ENCODE results near the gene PUSL1. TPM values are rescaled to one million over a fixed set of nuclear protein-coding genes. Genes with fewer than 3 reads are reported as not detected.

PUSL1 gene
- total and polyA plus RNA-seq, 11 donors, result 6.8 to 17.7 (median 10.3) TPM

DNA sequence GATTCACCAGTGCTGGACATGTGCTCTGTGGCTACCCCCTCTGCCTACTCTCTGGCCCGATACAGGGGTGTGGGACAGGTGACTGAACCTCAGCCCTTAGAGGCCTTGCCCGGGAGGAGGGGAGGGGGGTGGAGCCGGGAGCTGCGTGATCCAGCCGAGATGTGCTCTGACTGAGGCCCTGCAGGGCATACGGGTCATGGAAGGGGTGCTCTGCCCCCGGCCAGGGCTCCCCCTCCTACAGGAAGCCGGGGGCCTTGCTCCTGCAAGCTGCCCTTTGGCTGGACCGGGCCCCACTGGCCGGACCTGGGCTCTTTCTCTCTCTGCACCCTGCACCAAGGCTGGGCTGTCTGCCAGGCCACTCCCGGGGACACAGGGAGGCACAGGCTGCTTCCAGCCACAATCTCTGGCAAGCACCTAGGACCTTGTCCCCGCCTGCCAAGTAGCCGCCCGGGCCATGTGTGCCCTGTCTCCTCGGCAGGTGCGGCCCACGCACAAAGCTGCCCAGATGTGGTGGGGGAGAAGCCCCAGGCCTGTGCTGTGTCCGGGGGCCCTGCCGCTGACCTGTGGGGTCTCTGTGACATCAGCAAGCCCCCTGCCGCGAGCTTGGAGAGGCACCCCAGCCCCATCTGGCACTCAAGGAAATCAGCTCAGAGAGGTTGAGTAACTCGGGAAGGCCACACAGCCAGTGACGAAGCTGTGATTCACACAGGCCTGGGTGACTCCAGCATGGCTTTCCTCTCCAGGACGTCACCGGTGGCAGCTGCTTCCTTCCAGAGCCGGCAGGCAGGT lies 26.7 kb upstream of the PUSL1 start:
- Histone ChIP-seq H3K9me3 (no peaks in the 10 kb centered on the region), H3K27ac (peak overlapping the region in 3 of 12 donors; percentile 24 to 55 (median 37)), H3K36me3 (no peaks in the 10 kb centered on the region), H3K27me3 (peaks cover 0 to 20% (median 5%) of the 10 kb centered on the region in 9 donors), H3K4me1 (peaks cover 0 to 12% (median 0%) of the 10 kb centered on the region in 12 donors), H3K4me3 (no peak overlapping the region)
- ATAC-seq (peak; percentile 81 to 94 (median 90)), DNase-seq (peak; percentile 80 to 92 (median 87))
- intact Hi-C loops (cut with DNase I), result no loop called here
- WGBS, 4 donors, result 28 to 41% (median 37%) methylated on average over 10 to 26 of the region's 26 CpGs
- no peak for TF ChIP-seq POLR2A (IDR thresholded peaks at IDR 0.05)
- TF ChIP-seq, protein P1, sequence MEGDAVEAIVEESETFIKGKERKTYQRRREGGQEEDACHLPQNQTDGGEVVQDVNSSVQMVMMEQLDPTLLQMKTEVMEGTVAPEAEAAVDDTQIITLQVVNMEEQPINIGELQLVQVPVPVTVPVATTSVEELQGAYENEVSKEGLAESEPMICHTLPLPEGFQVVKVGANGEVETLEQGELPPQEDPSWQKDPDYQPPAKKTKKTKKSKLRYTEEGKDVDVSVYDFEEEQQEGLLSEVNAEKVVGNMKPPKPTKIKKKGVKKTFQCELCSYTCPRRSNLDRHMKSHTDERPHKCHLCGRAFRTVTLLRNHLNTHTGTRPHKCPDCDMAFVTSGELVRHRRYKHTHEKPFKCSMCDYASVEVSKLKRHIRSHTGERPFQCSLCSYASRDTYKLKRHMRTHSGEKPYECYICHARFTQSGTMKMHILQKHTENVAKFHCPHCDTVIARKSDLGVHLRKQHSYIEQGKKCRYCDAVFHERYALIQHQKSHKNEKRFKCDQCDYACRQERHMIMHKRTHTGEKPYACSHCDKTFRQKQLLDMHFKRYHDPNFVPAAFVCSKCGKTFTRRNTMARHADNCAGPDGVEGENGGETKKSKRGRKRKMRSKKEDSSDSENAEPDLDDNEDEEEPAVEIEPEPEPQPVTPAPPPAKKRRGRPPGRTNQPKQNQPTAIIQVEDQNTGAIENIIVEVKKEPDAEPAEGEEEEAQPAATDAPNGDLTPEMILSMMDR (IDR thresholded peaks at IDR 0.05), result no peak

DNA sequence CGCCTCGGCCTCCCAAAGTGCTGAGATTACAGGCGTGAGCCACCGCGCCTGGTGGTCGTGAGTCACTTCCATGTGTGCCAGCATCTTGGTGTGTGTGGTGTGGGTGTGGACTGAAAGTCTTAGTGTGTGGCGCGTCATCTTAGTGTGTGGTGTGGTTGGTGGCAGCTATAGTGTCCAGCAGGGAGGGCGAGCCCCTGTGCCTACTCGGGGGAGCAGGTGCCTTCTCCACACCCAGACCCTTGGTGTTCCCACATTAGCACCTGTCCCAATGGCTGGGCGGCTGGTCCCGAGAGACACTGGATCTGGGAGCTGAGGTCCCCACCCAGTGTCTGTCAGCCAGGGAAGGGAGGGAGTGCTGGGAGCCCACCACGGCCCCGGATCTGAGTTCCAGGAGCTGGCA lies 25.4 kb upstream of the PUSL1 start:
- Histone ChIP-seq H3K36me3 (no peaks in the 10 kb centered on the region), H3K4me1 (peaks cover 0 to 12% (median 0%) of the 10 kb centered on the region in 12 donors), H3K4me3 (no peak overlapping the region), H3K9me3 (no peaks in the 10 kb centered on the region), H3K27ac (no peak overlapping the region), H3K27me3 (peaks cover 0 to 23% (median 5%) of the 10 kb centered on the region in 9 donors)
- ATAC-seq, result no peak
- intact Hi-C loops (cut with DNase I), result no loop called here
- no peak for TF ChIP-seq POLR2A (IDR thresholded peaks at IDR 0.05)
- TF ChIP-seq, protein P1 (IDR thresholded peaks at IDR 0.05), result no peak
- DNase-seq, result peak in 1 of 5 donors; percentile 19
- WGBS, 4 donors, result 84 to 89% (median 88%) methylated on average over 14 of the region's 14 CpGs

DNA sequence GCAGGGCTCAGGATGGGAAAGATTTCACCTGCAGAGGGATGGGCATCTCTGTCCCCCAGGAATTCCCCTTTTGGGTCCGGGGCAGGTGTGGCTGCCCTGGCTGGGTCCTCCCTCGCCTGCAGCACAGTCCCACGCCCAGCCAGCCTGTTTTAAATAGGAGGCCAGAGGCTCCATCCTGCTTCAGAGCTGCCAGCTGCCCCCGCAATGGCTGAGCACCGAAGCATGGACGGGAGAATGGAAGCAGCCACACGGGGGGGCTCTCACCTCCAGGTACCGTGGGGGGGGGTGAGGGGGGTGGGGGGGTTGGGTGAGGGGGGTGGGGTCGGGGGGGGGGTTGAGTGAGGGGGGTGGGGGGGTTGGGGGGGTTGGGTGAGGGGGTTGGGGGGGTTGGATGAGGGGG lies 24.6 kb upstream of the PUSL1 start:
- H3K36me3 ChIP-seq, result no peaks in the 10 kb centered on the region
- peaks cover 0 to 12% (median 0%) of the 10 kb centered on the region in 12 donors for H3K4me1 ChIP-seq
- DNase-seq (peak in 2 of 5 donors; percentile 21 to 51), ATAC-seq (no peak)
- peaks cover 0 to 23% (median 5%) of the 10 kb centered on the region in 9 donors for H3K27me3 ChIP-seq
- intact Hi-C loops (cut with DNase I), result no loop called here
- no peak for TF ChIP-seq POLR2A (IDR thresholded peaks at IDR 0.05)
- 11 to 34% (median 14%) methylated on average over 1 to 8 of the region's 9 CpGs for WGBS, 4 donors
- no peaks in the 10 kb centered on the region for H3K9me3 ChIP-seq
- H3K27ac ChIP-seq, result no peak overlapping the region
- H3K4me3 ChIP-seq, result no peak overlapping the region

DNA sequence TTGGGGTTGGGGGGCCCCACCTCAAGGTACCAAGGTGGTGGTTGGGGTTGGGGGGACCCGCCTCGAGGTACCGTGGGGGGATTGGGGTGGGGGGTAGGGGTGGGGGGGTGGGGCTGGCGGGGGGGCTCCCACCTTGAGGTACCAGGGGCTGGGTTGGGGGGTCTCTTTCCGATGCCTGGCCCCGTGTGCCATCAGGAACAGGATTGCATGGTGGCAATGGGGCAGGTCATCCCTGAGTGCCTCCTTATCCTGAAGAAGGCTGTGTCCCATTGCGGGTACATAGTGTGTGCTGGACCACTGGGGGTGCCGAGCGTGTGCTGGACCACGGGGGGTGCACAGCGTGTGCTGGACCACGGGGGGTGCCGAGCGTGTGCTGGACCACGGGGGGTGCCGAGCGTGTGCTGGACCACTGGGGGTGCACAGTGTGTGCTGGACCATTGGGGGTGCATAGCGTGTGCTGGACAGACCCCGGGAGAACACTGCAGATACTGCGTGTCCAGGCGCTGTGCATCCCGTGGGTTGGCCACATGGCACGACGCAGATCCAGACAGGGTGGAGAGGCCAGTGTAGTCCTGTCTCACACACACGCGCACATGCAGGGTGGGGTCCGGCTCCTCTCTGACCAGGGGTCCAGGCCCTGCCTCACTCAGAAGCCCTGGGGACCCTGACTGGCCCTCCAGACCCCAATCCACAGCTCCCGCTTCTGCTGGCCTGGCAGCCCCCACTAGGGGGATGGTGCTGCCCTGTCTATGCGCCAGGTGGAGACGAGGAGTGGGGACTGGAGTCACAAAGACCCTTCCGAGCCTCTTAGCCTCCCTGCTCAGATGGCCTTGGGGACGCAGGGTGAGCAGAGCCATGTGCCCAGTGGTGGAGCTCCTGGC lies 23.9 kb upstream of the PUSL1 start:
- no peak for TF ChIP-seq POLR2A (IDR thresholded peaks at IDR 0.05)
- TF ChIP-seq, protein P1 (IDR thresholded peaks at IDR 0.05), result no peak
- Histone ChIP-seq H3K36me3 (no peaks in the 10 kb centered on the region), H3K9me3 (no peaks in the 10 kb centered on the region), H3K4me1 (peaks cover 0 to 12% (median 0%) of the 10 kb centered on the region in 12 donors), H3K4me3 (no peak overlapping the region), H3K27me3 (peaks cover 0 to 23% (median 5%) of the 10 kb centered on the region in 9 donors), H3K27ac (no peak overlapping the region)
- intact Hi-C loops (cut with DNase I), result no loop called here
- DNase-seq (peak in 2 of 5 donors; percentile 20 to 42), ATAC-seq (no peak)
- WGBS, 4 donors, result 84 to 88% (median 85%) methylated on average over 16 to 32 of the region's 32 CpGs
